ENCODE data around the gene CBARP. TPM values are rescaled to one million over a fixed set of nuclear protein-coding genes. Genes with fewer than 3 reads are reported as not detected.

CBARP gene
- polyA plus RNA-seq, 1 donor from 2014 or later: 18.2 TPM

DNA sequence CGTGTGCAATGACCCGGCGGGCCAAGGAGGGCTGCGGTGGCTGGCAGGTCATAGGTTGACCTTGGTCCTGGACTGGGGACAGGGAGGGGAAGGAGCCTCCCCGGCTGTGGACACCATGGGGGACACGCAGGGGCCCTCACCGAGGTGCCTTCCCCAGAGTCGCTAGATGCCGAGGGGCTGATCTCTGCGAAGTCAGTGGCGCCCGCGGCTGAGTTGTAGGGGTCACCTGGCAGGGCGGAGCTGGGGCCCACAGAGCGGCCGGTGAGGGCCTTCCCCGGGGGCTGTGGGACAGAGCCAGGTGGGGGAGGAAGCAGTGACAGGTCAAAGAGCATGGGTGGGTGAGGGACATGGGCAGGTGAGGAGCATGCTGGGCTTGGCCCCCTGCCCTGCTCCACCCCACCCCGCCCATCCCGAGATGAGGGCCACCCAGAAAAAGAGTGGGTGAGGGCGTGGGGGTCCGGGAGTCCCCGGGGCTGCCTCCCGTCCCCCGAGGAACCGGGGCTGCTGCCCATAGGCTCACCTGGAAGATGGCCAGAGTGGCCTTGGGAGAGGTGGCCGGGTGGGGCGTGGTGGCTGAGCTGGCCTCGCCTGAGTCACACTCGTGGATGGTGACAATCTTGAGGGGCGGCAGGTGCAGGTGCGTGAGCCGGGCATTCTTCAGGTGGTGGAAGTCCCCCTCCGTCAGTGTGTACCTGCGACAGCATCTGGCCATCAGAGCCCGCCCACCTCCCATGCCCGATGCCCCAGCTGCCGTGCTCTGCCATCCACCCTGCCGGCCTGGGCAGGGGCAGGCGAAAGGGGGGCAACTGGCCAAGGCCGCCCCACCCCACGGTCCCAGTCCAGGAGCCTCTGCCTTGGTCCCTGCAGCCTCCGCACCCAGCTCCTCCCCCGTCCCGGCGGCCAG, 3.5 kb downstream of the CBARP start:
- no peaks in the 10 kb centered on the region for H3K9me3 ChIP-seq (ENCODE audit: low read length)
- TF ChIP-seq POLR2AphosphoS5 (IDR thresholded peaks at IDR 0.05) (no peak), EZH2 (IDR thresholded peaks at IDR 0.05; ENCODE audit: borderline replicate concordance, insufficient read depth, low read length, poor library complexity, severe bottlenecking) (no peak), SMC3 (conservative IDR thresholded peaks at IDR 0.05; ENCODE audit: poor library complexity) (no peak), TAF1 (IDR thresholded peaks at IDR 0.05; ENCODE audit: low read depth) (no peak), RAD21 (conservative IDR thresholded peaks at IDR 0.05) (no peak), EP300 (conservative IDR thresholded peaks at IDR 0.05; ENCODE audit: poor library complexity, severe bottlenecking) (no peak), MXI1 (conservative IDR thresholded peaks at IDR 0.05; ENCODE audit: poor library complexity, severe bottlenecking) (no peak)
- TF ChIP-seq, protein P1, sequence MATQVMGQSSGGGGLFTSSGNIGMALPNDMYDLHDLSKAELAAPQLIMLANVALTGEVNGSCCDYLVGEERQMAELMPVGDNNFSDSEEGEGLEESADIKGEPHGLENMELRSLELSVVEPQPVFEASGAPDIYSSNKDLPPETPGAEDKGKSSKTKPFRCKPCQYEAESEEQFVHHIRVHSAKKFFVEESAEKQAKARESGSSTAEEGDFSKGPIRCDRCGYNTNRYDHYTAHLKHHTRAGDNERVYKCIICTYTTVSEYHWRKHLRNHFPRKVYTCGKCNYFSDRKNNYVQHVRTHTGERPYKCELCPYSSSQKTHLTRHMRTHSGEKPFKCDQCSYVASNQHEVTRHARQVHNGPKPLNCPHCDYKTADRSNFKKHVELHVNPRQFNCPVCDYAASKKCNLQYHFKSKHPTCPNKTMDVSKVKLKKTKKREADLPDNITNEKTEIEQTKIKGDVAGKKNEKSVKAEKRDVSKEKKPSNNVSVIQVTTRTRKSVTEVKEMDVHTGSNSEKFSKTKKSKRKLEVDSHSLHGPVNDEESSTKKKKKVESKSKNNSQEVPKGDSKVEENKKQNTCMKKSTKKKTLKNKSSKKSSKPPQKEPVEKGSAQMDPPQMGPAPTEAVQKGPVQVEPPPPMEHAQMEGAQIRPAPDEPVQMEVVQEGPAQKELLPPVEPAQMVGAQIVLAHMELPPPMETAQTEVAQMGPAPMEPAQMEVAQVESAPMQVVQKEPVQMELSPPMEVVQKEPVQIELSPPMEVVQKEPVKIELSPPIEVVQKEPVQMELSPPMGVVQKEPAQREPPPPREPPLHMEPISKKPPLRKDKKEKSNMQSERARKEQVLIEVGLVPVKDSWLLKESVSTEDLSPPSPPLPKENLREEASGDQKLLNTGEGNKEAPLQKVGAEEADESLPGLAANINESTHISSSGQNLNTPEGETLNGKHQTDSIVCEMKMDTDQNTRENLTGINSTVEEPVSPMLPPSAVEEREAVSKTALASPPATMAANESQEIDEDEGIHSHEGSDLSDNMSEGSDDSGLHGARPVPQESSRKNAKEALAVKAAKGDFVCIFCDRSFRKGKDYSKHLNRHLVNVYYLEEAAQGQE (IDR thresholded peaks at IDR 0.05; ENCODE audit: borderline replicate concordance): no peak
- TF ChIP-seq, protein P2, sequence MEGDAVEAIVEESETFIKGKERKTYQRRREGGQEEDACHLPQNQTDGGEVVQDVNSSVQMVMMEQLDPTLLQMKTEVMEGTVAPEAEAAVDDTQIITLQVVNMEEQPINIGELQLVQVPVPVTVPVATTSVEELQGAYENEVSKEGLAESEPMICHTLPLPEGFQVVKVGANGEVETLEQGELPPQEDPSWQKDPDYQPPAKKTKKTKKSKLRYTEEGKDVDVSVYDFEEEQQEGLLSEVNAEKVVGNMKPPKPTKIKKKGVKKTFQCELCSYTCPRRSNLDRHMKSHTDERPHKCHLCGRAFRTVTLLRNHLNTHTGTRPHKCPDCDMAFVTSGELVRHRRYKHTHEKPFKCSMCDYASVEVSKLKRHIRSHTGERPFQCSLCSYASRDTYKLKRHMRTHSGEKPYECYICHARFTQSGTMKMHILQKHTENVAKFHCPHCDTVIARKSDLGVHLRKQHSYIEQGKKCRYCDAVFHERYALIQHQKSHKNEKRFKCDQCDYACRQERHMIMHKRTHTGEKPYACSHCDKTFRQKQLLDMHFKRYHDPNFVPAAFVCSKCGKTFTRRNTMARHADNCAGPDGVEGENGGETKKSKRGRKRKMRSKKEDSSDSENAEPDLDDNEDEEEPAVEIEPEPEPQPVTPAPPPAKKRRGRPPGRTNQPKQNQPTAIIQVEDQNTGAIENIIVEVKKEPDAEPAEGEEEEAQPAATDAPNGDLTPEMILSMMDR (IDR thresholded peaks at IDR 0.05; ENCODE audit: poor library complexity, severe bottlenecking): no peak
- no peaks in the 10 kb centered on the region for H4K20me1 ChIP-seq (ENCODE audit: insufficient read depth)
- H3K9me2 ChIP-seq (ENCODE audit: insufficient read depth, low read length): no peaks in the 10 kb centered on the region
- no peaks in the 10 kb centered on the region for H3K36me3 ChIP-seq (ENCODE audit: insufficient read depth, low read length)
- no peak overlapping the region for H2AFZ ChIP-seq (ENCODE audit: low read depth, low read length)
- no peaks in the 10 kb centered on the region for H3K27me3 ChIP-seq (ENCODE audit: insufficient read depth, low read depth, low read length)
- peaks cover 4% of the 10 kb centered on the region for H3F3A ChIP-seq (ENCODE audit: insufficient read depth, low read length, poor library complexity, severe bottlenecking)
- no peak overlapping the region for H3K27ac ChIP-seq (ENCODE audit: low read length)
- H3K4me2 ChIP-seq (ENCODE audit: low read length): no peak overlapping the region
- H3K4me3 ChIP-seq (ENCODE audit: low read length): no peak overlapping the region
- H3K9ac ChIP-seq (ENCODE audit: low read length): no peak overlapping the region
- H3K79me2 ChIP-seq (replicated peaks; ENCODE audit: insufficient read depth, low read length): peaks cover 13% of the 10 kb centered on the region

DNA sequence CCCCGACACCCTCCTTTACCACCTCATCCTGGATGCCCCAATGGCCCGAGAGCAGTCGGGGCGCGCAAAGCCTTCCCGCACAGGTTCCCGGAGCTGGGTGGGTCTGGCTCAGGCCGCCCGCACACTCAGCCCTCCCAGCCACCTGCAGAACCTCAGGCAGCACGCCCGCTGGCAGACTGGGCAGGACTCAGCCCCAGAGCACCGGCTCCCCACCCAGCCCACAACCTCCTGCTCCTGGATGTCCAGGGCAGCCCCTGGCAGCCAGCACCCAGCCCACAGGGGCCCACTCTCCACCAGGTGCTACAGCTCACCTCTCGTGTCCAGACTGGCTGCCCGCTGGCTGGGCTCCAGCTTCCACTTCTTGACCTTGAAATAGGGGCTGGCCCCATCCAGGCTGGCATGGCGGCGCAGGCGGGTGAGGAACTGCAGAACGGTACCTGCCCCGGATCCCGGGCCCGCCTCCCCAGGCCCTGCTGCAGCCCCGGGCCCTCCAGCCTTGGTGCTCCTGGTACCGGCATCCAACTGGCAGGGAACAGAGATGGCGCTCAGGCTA, 4.6 kb downstream of the CBARP start:
- Histone ChIP-seq H4K20me1 (ENCODE audit: insufficient read depth) (no peaks in the 10 kb centered on the region), H3K27ac (ENCODE audit: low read length) (no peak overlapping the region), H3K79me2 (replicated peaks; ENCODE audit: insufficient read depth, low read length) (peaks cover 13% of the 10 kb centered on the region), H3K36me3 (ENCODE audit: insufficient read depth, low read length) (no peaks in the 10 kb centered on the region), H3K9me2 (ENCODE audit: insufficient read depth, low read length) (no peaks in the 10 kb centered on the region), H2AFZ (ENCODE audit: low read depth, low read length) (no peak overlapping the region), H3K9me3 (ENCODE audit: low read length) (no peaks in the 10 kb centered on the region), H3K4me2 (ENCODE audit: low read length) (no peak overlapping the region), H3K4me3 (ENCODE audit: low read length) (no peak overlapping the region), H3K9ac (ENCODE audit: low read length) (no peak overlapping the region), H3K27me3 (ENCODE audit: insufficient read depth, low read depth, low read length) (no peaks in the 10 kb centered on the region), H3F3A (ENCODE audit: insufficient read depth, low read length, poor library complexity, severe bottlenecking) (peaks cover under 1% of the 10 kb centered on the region)
- no peak for TF ChIP-seq TAF1 (IDR thresholded peaks at IDR 0.05; ENCODE audit: low read depth)
